PFSK-1 (cell line): ENCODE data around the gene CCDC70.

Source experiments
- POLR2AphosphoS5 ChIP-seq: IDR thresholded peaks from 2 replicates; pipeline ENCODE4 v1.6.1; 2012; ENCODE audit warnings: low read depth, mild to moderate bottlenecking, control low read depth, low read length, moderate library complexity
- REST ChIP-seq, 2 experiments: IDR thresholded peaks; 2 replicates each; pipeline versions ENCODE4 v1.6.1 to v1.8.0; 2011 to 2012; ENCODE audit warnings: low read depth in 2 of 2, low read length in 2 of 2, control low read depth in 1 of 2, inconsistent platforms in 1 of 2, mild to moderate bottlenecking in 1 of 2, moderate library complexity in 1 of 2; ENCODE audit not compliant: insufficient read depth in 1 of 2
- TAF1 ChIP-seq: IDR thresholded peaks from 2 replicates; pipeline ENCODE4 v1.6.1; 2012; ENCODE audit warnings: low read length, control low read depth, borderline replicate concordance; ENCODE audit not compliant: insufficient read depth

GRCh38 chr13:51819544-51819943, 42.2 kb upstream of the CCDC70 start:
- TF ChIP-seq POLR2AphosphoS5 (no peak), TAF1 (no peak), REST (IDR thresholded peaks at IDR 0.05; ENCODE audit: insufficient read depth in 1 of 2, low read depth in 2 of 2, low read length in 2 of 2) (no peak)
